Right cardiac atrium (tissue), 5 donors: Measurements from ENCODE around the gene CPNE5. TPM values are rescaled to one million over a fixed set of nuclear protein-coding genes. Genes with fewer than 3 reads are reported as not detected.
A peak's percentile ranks its signal among the peaks of the same experiment; 100 is the strongest.

ENCODE experiments used
- ATAC-seq, 2 donors: fragments of 200-7000 bp; cut with Tn5 transposase; one replicate each; pipeline versions ENCODE4 v1.8.0 to v1.9.1; 2020; ENCODE audit warnings: moderate library complexity in 2 of 2, mild to moderate bottlenecking in 1 of 2
- DNase-seq, 3 donors: peaks; one replicate each; pipeline ENCODE4 v3.0.0-alpha.2; 2020
- H3K27ac ChIP-seq: one replicate; pipeline ENCODE4 v1.5.1; 2013; ENCODE audit warnings: mild to moderate bottlenecking, low read length, control low read depth, moderate library complexity
- H3K27me3 ChIP-seq: one replicate; pipeline ENCODE4 v1.6.1; 2013; ENCODE audit not compliant: control insufficient read depth, insufficient read depth
- H3K4me1 ChIP-seq: one replicate; pipeline ENCODE4 v1.6.1; 2013; ENCODE audit warnings: low read length; ENCODE audit not compliant: control insufficient read depth, insufficient read depth
- H3K4me3 ChIP-seq: one replicate; pipeline ENCODE4 v1.5.1; 2013; ENCODE audit warnings: low read length, control low read depth
- H3K9me3 ChIP-seq: one replicate; pipeline ENCODE4 v1.6.1; 2013; ENCODE audit warnings: low read length; ENCODE audit not compliant: control insufficient read depth
- WGBS: extraction: QIAGEN DNeasy Blood & Tissue Kit; methylation state at CpG from one replicate; pipeline ENCODE4 v1.1.7; 2013; 5-methylcytosine and 5-hydroxymethylcytosine counted together
- intact Hi-C, 4 donors: fragments of 100-400 bp; cut with DNase I; formaldehyde crosslinking; loops; one replicate each; pipeline versions ENCODE4 v1.11.0 to v1.14.0; 2022 to 2023
- long read RNA-seq, 4 donors: library from polyadenylated mRNA; unstranded; transcript quantifications; one replicate each; pipeline ENCODE4 v2.0.0, GENCODE V29; 2020 to 2021
- polyA plus RNA-seq: library from polyadenylated mRNA; stranded (reverse); fragments of 200-250 nt; gene quantifications from one replicate; pipeline ENCODE4 v1.2.3, GENCODE V29; 2013
- total RNA-seq, 4 donors: library from RNA; stranded (reverse); fragmentation: NEBNext Ultra II Directional; extraction: Animal tissue kit (Norgen Biotek cat#: 25700); gene quantifications; one replicate each; pipeline ENCODE4 v1.2.1, GENCODE V29; 2021
- donor health status: healthy with polysubstance abuse.
- donor health status: DM: no; HTN: yes; CAD: no.
- donor health status: DM: no; HTN: no; CAD: no.
- donor health status: DM: no; HTN: yes; CAD: no; lungs with severe emphysema.
- donor health status: DM: yes; HTN: yes; CAD: no.

CPNE5 gene
- total RNA-seq: 10 to 100 TPM; 31.7 to 80.9 (median 70.3) TPM
- polyA plus RNA-seq: 27.5 TPM
- long read RNA-seq, donor 1, transcript CPNE5-201 (21 exons, 3,897 nt): major isoform, 7 of 175 reads
- long read RNA-seq, donor 1, partial matches to known transcripts: 56 of 175 reads
- long read RNA-seq, donor 1, other reads (novel, unspliced or antisense): 111 of 175 reads
- long read RNA-seq, donor 2, partial matches to known transcripts: 20 of 50 reads
- long read RNA-seq, donor 2, other reads (novel, unspliced or antisense): 30 of 50 reads
- long read RNA-seq, donor 3, partial matches to known transcripts: 31 of 184 reads
- long read RNA-seq, donor 3, other reads (novel, unspliced or antisense): 153 of 184 reads
- long read RNA-seq, donor 4, transcript CPNE5-201 (21 exons, 3,897 nt): major isoform, 10 of 64 reads
- long read RNA-seq, donor 4, partial matches to known transcripts: 18 of 64 reads
- long read RNA-seq, donor 4, other reads (novel, unspliced or antisense): 36 of 64 reads

DNA sequence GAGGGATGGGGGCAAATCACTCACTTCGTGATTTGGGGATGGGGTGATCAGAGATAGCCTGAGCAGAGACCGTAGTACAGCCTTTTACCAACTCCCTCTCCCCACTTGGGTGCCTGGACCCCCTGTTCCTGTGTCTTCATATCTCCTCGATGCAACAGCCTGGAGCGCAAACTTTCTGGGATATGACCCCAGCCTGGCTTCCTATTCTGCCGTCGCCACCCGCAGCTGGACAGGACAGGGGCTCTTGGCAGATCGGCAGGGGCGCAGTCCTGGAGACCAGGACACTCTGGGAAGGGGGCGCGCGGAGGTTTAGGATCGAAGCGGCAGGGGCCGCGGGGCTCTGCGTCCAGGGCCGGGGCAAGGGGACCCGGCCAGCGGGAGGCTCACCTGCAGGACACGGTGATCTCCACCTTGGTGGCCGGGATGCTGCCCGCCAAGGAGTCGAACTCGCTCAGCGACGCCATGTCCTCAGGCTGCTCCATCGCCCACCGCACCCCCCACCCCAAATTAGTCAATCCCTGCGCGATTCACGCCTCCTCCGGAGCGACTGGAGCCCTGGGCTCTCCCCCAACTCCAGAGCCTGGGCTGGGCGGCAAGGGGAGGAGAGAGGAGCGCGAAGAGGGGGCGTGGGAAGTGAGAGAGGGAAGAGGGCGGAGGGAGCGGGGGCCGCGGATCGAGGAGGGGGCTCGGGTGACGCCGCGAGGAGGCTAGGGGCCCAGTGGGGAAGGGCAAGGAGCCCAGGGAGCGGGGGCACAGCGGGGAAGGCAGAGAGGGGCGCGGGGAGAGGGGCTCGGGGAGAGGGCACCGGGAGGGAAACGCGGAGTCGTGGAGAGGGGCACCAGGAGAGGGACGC lies at the start of gene CPNE5:
Gene CPNE5, minus strand, starts transcription at position 549 of the 853 bp plus-strand sequence. Its CDS starts 67 bp downstream, at position 482.
- peak; percentile 55 to 81 (median 79) for DNase-seq
- WGBS: 5% methylated on average over 57 of the region's 57 CpGs
- peak; percentile 9 to 23 for ATAC-seq
- H3K4me3 ChIP-seq: peak within 1 kb of the TSS; percentile 59
- peaks cover 8% of the 10 kb centered on the region for H3K4me1 ChIP-seq
- no peaks in the 10 kb centered on the region for H3K9me3 ChIP-seq
- intact Hi-C loops: loop anchor here in 1 of 4 donors (10.0 kb wide), 1 partner anchor 74 kb away; no protein-coding TSS in a partner anchor
- no peaks in the 10 kb centered on the region for H3K27me3 ChIP-seq
- H3K27ac ChIP-seq: peak within 1 kb of the TSS; percentile 66

DNA sequence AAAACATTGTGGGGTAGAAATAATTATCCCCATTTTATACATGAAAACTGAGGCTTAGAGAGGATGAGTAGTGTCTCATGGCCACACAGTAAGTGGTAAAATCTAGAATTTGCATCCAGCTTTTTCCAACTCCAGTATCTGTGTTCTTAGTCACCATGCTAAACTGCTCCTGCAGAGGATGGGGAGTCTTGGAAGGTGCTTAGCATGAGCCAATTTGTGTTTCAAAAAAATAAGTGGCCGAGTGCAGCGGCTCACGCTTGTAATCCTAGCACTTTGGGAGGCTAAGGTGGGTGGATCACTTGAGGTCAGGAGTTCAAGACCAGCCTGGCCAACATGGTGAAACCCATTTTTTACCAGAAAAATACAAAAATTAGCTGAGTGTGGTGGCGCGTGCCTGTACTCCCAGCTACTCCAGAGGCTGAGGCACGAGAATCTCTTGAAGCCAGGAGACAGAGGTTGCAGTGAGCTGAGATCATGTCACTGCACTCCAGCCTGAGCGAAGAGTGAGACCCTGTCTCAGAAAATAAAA lies 48.9 kb upstream of the CPNE5 start:
- WGBS: 92% methylated on average over 7 of the region's 7 CpGs
- Histone ChIP-seq H3K9me3 (no peaks in the 10 kb centered on the region), H3K4me1 (no peaks in the 10 kb centered on the region), H3K27me3 (no peaks in the 10 kb centered on the region), H3K4me3 (no peak overlapping the region), H3K27ac (no peak overlapping the region)
- intact Hi-C loops: loop anchor here in 3 of 4 donors (5.0 kb wide), 2 partner anchors 89 to 94 kb away; no protein-coding TSS in a partner anchor
- ATAC-seq (no peak), DNase-seq (no peak)

DNA sequence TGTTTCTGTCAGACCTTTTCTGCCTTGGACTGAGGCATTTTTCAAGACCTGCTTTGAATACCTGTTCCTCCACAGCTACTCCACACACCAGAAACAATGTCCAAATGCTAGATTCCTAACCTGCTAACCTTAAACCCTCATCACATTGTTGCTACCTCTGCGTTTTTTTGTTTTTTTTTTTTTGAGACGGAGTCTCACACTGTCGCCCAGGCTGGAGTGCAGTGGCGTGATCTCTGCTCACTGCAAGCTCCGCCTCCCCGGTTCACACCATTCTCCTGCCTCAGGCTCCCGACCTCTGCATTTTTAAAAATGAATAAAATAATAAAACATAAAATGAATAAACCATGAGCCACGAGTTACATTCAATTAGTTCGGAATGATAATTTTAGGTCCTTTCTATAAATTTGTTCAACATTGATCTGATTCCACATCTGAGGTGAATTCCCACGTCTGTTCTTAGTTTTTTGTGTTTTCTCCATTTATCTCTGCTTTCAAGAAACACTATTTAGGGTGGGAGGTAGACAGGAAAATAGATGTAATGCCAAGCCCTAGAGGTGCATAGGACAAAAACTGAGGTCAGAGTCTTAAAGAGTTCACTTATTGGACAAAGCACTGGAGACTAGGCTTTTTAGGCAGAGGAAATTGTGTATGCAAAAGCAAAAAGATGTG lies 47.8 kb upstream of the CPNE5 start:
- Histone ChIP-seq H3K27me3 (no peaks in the 10 kb centered on the region), H3K27ac (no peak overlapping the region), H3K4me3 (peak overlapping the region; percentile 93), H3K9me3 (no peaks in the 10 kb centered on the region), H3K4me1 (no peaks in the 10 kb centered on the region)
- WGBS: 72% methylated on average over 10 of the region's 10 CpGs
- DNase-seq (no peak), ATAC-seq (no peak)
- intact Hi-C loops: loop anchor here in 3 of 4 donors (5.0 kb wide), 2 partner anchors 90 to 95 kb away; no protein-coding TSS in a partner anchor

DNA sequence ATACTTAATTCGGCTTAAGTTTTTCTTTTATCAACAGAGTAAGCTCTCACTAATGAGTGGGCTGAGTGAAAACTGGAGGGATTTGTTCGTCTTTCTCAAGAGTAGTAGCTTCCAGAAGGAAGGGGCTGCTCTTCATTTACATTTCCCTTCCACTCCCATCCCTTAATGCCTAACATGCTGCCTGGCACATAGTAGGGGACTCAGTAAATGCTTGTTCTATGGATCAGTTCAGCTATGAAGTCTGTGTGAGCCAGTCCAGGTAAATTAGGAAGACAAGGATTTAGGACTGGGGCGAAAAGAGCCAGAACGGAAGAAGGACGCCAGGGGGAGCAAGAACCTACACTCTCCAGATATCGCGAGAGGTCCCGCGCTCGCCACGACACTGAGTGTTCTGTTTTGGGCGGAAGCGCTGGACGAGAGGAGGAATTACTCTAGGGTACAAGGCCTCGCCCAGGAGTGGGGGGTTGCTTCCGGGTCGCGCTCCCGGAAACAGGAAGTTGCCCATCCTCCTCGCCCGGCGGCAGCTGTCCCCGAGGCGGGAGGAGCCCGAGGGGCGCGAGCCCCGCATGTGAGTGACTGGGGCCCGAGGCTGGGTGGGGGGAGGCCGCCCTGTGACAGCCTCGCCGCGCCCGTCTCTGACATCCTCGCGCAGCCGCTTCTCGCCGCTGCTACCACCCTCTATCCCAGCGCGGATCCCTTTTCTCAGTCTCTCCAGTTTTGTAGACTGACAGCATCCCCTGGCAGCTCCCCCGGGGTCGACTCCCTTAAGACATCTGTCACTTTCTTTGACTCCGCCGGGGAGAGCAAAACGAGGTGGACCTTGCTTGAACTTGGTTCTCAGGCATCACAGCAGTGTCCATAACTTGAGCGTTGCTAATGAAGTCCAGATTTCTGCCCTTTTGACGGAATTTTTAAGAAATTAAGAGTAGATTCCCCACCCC lies 46.5 kb upstream of the CPNE5 start, which contains the start of gene C6orf89:
Gene C6orf89, plus strand, starts transcription at position 492 of the 941 bp plus-strand sequence. CDS start 13,493 bp downstream, outside the sequence.
- ATAC-seq: peak; percentile 99 to 100
- Histone ChIP-seq H3K4me1 (no peaks in the 10 kb centered on the region), H3K9me3 (no peaks in the 10 kb centered on the region), H3K27ac (peak within 1 kb of the TSS; percentile 96), H3K27me3 (no peaks in the 10 kb centered on the region), H3K4me3 (peak within 1 kb of the TSS; percentile 93)
- WGBS: 2% methylated on average over 48 of the region's 48 CpGs
- DNase-seq: peak; percentile 98 to 99 (median 98)
- intact Hi-C loops: loop anchor here in 3 of 4 donors (5.0 kb wide), 2 partner anchors 92 to 97 kb away; no protein-coding TSS in a partner anchor

DNA sequence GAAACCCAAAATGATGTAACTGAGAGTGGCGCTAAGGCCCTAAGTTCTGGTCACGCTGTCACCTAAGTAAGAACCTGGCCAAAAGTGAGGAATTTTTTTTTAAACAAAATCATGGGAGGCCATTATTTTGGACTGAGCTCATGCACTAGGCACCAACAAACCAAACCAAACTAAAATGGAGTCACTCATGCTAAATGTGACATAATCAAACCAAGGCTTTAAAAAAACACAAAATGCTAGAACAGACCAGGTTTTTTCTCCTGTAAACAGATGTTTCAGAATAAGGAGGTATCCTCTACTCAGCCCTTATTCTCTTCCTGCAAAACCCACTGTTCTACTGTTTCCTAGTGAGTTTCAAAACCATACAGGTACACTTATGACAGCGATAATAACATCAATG lies 45.4 kb upstream of the CPNE5 start:
- Histone ChIP-seq H3K27ac (no peak overlapping the region), H3K4me3 (no peak overlapping the region), H3K27me3 (no peaks in the 10 kb centered on the region), H3K4me1 (no peaks in the 10 kb centered on the region), H3K9me3 (no peaks in the 10 kb centered on the region)
- intact Hi-C loops: loop anchor here in 3 of 4 donors (5.0 kb wide), 2 partner anchors 93 to 98 kb away; no protein-coding TSS in a partner anchor
- WGBS: 97% methylated on average over 3 of the region's 3 CpGs
- no peak for ATAC-seq
- DNase-seq: no peak

DNA sequence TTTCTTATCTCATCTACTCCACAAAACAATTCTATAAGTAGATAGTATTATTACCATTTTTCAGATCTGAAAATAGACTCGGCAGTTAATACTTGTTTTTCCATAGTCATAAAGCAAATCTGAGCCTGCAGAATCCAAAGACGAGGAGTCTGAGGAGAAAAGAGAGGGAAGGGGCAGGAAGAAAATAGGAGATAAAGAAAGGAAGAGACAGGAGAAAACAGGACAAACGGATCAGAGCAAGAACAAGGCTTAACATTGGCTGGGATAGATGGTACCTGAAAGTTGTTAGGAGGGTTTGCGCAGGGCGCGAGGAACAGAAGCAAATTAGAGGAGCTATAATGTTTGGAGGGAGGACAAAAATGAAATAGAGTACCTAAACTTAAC lies 36.0 kb upstream of the CPNE5 start:
- no peak for ATAC-seq
- Histone ChIP-seq H3K9me3 (no peaks in the 10 kb centered on the region), H3K27me3 (no peaks in the 10 kb centered on the region), H3K4me1 (no peaks in the 10 kb centered on the region), H3K27ac (peak overlapping the region; percentile 15), H3K4me3 (peak overlapping the region; percentile 65)
- DNase-seq: no peak
- intact Hi-C loops: no loop called here
- 33% methylated on average over 6 of the region's 6 CpGs for WGBS

DNA sequence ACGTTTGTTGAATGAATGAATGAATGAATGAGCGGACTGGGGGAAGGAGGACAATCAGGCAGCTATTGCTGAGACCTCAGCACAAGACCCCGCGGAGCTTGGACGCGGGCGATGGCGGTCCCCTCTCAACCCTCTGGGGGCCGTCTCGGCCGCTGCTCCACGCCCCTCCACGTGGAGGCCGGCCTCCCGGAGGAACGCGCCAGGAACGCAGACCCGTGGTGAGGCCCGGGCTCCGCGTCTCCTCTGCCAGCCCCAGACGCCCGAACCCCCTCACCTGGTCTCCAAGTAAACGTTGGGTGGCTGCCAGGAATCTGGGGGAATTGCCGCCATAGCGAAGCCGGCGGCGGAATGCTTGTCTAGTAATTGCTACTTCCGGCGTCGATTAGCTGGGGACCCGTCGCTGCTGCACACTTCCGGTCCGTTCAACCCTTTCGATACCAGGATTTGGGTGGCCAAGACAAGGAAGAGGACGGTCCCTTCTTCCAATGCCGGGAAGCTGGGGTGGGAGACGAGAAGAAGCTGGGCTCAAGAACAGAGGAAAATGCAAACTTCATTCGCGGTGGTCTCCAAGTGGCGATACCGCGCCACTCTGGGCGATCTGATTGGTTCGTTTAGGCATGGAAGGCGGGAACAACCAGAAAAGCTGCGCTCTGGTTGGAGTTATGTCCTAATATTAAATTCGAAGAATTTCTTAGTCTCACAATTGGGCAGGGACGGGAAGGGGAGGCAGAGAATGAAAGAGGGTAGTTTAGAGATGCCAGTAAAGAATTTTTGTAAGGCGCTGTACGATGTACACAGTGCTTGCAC lies 35.4 kb upstream of the CPNE5 start, which contains the start of gene PPIL1:
Gene PPIL1, minus strand, starts transcription at position 361 of the 807 bp plus-strand sequence. Its CDS starts 31 bp downstream, at position 330.
- ATAC-seq (peak; percentile 92), DNase-seq (peak; percentile 86 to 93 (median 92))
- intact Hi-C loops: no loop called here
- H3K9me3 ChIP-seq: no peaks in the 10 kb centered on the region
- H3K27me3 ChIP-seq: no peaks in the 10 kb centered on the region
- peak within 1 kb of the TSS; percentile 65 for H3K4me3 ChIP-seq
- no peaks in the 10 kb centered on the region for H3K4me1 ChIP-seq
- H3K27ac ChIP-seq: peak within 1 kb of the TSS; percentile 97
- under 1% methylated on average over 54 of the region's 54 CpGs for WGBS

DNA sequence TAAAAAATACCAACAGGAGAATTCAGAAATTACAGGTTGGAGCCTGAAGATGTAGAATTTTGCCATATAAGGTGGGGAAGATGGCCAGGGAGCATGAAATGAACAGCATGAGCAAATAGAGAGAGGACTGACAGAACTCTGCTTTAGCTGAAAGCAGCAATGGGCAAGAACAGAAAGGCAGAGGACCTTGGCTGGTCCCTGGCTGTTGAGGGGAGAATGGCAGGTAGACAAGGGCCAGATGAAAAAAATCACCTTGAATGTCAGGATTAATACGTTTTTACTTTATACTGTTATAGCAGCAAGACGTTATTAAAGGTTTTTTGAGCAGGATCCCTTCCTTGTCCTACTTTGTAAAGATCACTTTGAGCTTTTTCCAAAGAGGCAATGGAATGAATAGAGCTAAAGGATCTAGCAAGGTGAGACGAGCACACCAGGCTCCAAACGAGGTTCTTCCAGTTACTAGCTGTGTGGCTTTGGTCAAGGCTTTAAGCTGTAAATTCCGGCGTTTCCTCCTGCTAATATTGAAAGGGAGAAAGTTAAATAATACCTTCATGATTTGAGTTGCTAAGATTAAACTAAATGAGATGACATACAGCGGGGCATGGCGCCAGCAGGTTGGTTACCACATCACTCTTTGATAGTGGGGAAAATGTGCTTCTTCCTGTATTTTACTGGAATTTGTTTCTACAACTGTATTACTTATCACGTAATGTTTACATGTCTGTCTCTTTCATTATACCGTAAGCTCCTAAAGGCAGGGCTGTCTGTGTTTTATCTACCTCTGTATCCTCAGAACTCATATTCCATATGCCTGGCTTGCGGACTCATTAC lies 34.6 kb upstream of the CPNE5 start:
- Histone ChIP-seq H3K4me1 (no peaks in the 10 kb centered on the region), H3K27ac (peak overlapping the region; percentile 97), H3K4me3 (peak overlapping the region; percentile 65), H3K9me3 (no peaks in the 10 kb centered on the region), H3K27me3 (no peaks in the 10 kb centered on the region)
- DNase-seq (peak; percentile 34 to 71 (median 50)), ATAC-seq (peak in 1 of 2 donors; percentile 6)
- intact Hi-C loops: no loop called here
- 13% methylated on average over 11 of the region's 11 CpGs for WGBS
